ENCODE measurements around the gene SLX1B. TPM values are rescaled to one million over a fixed set of nuclear protein-coding genes. Genes with fewer than 3 reads are reported as not detected.
A peak's percentile ranks its signal among the peaks of the same experiment; 100 is the strongest.
"Not testable (repeated sequence)": the region's sequence is repeated elsewhere in the genome, so short reads cannot be mapped to it uniquely, and the experiment has no call there.

The SLX1B gene
- total RNA-seq = 10 to 100 TPM; 19.9 to 68.2 TPM

DNA sequence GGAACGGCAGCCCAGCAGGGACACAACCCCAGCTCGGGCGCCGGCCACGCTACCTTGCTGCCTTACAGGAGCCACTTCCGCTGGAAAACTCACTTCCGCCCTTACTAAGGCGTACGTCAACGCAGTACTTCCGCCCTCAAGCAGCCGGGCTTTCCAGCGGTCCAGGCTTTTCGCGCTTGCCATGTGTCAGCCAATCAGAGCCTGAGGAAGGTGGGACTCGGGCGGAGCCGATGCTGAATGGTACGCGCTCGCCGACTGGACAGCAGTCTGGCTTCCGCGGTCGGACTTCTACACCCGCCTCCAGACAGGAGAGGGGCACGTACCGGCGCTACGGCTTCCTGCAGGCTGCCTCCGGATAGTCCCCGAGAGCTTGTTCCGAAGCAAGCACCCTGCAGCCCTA lies at the start of gene SLX1B, which contains the start of gene BOLA2:
SLX1B (plus strand) TSS at position 265 of the 400 bp plus-strand sequence.
BOLA2 (minus strand) TSS at position 83 of the 400 bp plus-strand sequence. CDS start 98 bp downstream, outside the sequence.
- ATAC-seq (ENCODE audit: low read depth) = peak; percentile 85
- H3K4me1 Mint-ChIP-seq, POLR2A ChIA-PET, H3K27ac Mint-ChIP-seq, H3K27me3 Mint-ChIP-seq, H3K9me3 Mint-ChIP-seq, H3K36me3 Mint-ChIP-seq, H3K4me3 Mint-ChIP-seq, DNase-seq: not testable (repeated sequence)

DNA sequence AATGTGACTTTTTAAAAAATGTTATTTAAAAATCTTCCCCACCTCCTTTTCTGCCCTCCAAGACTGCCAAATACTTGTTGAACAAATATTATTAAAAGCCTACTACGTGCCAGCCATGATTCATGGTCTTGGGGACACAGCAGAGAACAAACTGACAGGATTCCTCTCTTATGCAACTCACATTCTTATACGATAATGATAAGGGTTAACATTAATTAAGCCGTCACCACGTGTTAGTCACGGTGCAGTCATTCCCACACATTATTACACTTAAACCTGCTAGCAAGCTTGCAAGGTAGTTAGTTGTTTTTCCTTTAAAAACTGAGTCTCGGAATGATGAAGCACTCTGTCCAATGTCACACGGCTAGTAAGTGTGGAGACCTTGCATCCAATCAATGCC lies 49.1 kb upstream of the SLX1B start:
- POLR2A ChIA-PET; H3K27me3 Mint-ChIP-seq; ATAC-seq (ENCODE audit: low read depth): not testable (repeated sequence)

GRCh38 chr16:29423587-29423986 lies 30.7 kb upstream of the SLX1B start:
- H3K36me3 Mint-ChIP-seq; H3K4me3 Mint-ChIP-seq; ATAC-seq (ENCODE audit: low read depth); H3K27ac Mint-ChIP-seq; H3K27me3 Mint-ChIP-seq; DNase-seq; H3K9me3 Mint-ChIP-seq; POLR2A ChIA-PET; H3K4me1 Mint-ChIP-seq: not testable (repeated sequence)

More for the DNA sequence above, 49.1 kb upstream of the SLX1B start:
- DNase-seq, H3K36me3 Mint-ChIP-seq, H3K27ac Mint-ChIP-seq, H3K9me3 Mint-ChIP-seq, H3K4me3 Mint-ChIP-seq, H3K4me1 Mint-ChIP-seq: not testable (repeated sequence)

DNA sequence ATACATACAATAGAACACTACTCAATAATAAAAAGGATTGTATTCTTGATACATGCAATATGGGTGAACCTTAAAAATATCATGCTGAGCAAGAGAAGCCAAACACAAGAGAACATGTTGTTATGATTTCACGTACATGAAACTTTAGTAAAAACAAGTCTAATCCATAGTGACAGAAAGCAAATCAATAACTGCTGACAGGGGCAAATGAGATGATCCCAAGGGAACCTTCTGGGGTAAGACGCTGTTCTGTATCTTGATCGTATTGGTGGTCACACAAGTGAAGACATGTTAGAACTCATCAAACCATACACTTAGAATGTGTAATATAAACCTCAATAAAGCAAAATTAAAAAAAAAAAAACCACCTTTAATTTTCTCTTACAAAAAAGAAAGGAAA lies 28.9 kb upstream of the SLX1B start:
- DNase-seq, POLR2A ChIA-PET: not testable (repeated sequence)

GRCh38 chr16:29453754-29454153 lies 579 bp upstream of the SLX1B start:
- H3K4me1 Mint-ChIP-seq, H3K4me3 Mint-ChIP-seq, POLR2A ChIA-PET, DNase-seq, H3K9me3 Mint-ChIP-seq, H3K36me3 Mint-ChIP-seq, H3K27me3 Mint-ChIP-seq, H3K27ac Mint-ChIP-seq: not testable (repeated sequence)
- ATAC-seq (ENCODE audit: low read depth) = peak; percentile 3

More for the DNA sequence above, 28.9 kb upstream of the SLX1B start:
- H3K36me3 Mint-ChIP-seq; ATAC-seq (ENCODE audit: low read depth); H3K9me3 Mint-ChIP-seq; H3K4me1 Mint-ChIP-seq; H3K27me3 Mint-ChIP-seq; H3K27ac Mint-ChIP-seq; H3K4me3 Mint-ChIP-seq: not testable (repeated sequence)

- H3K9me3 Mint-ChIP-seq, H3K4me1 Mint-ChIP-seq, DNase-seq, H3K27me3 Mint-ChIP-seq, H3K4me3 Mint-ChIP-seq, H3K36me3 Mint-ChIP-seq, POLR2A ChIA-PET, H3K27ac Mint-ChIP-seq: not testable (repeated sequence)
- ATAC-seq (ENCODE audit: low read depth) = peak; percentile 75
Measured at GRCh38 chr16:29454828-29455227, 495 bp downstream of the SLX1B start.

DNA sequence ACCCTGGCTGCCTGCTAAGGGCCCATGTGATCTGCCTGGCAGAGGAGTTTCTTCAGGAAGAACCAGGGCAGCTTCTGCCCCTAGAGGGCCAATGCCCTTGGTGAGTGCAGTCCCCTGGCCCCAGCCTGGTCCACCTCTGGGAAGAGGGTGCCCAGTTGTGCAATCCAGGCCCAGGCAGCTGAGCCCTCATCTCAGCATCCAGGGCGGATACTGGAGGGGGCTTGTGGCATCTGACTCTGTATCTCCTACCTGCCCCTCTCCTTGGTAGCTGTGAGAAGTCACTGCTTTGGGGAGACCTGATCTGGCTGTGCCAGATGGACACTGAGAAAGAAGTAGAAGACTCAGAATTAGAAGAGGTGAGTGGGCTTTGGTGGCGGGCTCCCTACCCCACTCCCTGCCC lies 3.3 kb downstream of the SLX1B start:
- H3K9me3 Mint-ChIP-seq; H3K4me3 Mint-ChIP-seq; POLR2A ChIA-PET; ATAC-seq (ENCODE audit: low read depth); H3K4me1 Mint-ChIP-seq; H3K27me3 Mint-ChIP-seq; H3K36me3 Mint-ChIP-seq; H3K27ac Mint-ChIP-seq: not testable (repeated sequence)
- DNase-seq = peak; percentile 19

DNA sequence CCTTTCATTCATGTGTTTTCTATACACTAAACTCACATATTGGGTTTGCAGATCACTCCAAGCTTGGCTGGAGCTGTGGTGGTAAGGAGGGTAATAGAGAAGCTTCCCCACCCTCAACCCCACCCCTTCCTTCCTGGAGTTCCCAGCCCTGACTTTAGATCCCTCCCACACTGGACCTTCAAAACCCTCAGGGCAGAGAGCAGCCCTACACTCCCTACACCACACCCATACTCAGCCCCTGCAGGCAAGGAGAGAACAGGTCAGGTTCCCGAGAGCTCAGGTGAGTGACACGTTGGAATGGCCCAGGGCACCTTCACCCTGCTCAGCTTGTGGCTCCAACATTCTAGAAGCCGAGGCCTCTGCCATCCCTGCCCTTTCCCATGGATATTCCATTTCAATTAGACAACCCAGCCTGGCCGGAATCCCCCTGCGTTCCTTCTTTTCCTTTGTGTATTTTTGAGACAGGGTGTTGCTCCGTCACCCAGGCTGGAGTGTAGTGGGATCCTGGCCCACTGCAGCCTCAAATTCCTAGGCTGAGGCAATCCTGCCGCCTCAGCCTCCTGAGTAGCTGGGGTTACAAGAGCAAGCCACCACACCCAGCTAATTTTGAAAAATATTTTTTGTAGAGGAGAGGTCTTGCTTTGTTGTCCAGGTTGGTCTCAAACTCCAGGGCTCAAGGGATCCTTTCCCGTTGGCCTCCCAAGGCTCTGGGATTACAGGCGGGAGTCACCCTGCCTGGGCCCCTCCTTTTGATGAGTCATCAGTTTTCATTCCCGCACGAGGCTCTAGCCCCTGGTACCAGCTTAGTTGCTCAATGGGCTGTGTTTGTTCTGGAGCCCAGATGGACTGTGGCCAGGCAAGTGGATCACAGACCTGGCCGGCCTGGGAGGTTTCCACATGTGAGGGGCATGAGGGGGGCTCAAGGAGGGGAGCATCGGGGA lies 5.6 kb downstream of the SLX1B start, which contains the start of gene SULT1A4:
SULT1A4 (plus strand) TSS at position 208 of the 941 bp plus-strand sequence. CDS start 1,473 bp downstream, outside the sequence.
- DNase-seq; H3K27ac Mint-ChIP-seq; H3K36me3 Mint-ChIP-seq; ATAC-seq (ENCODE audit: low read depth); H3K4me1 Mint-ChIP-seq; H3K27me3 Mint-ChIP-seq; H3K4me3 Mint-ChIP-seq; POLR2A ChIA-PET; H3K9me3 Mint-ChIP-seq: not testable (repeated sequence)

DNA sequence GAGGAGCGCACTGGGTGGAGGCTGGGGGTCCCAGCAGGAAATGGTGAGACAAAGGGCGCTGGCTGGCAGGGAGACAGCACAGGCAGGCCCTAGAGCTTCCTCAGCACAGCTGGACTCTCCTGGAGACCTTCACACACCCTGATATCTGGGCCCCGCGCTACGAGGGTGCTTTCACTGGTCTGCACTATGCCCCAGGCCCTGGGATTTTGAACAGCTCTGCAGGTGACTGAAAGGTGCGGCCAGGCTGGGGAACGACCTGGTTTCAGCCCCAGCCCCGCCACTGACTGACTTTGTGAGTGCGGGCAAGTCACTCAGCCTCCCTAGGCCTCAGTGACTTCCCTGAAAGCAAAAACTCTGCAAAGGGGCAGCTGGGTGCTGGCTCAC lies 6.3 kb downstream of the SLX1B start:
- H3K9me3 Mint-ChIP-seq; POLR2A ChIA-PET; H3K36me3 Mint-ChIP-seq; H3K4me1 Mint-ChIP-seq; ATAC-seq (ENCODE audit: low read depth); H3K27ac Mint-ChIP-seq; DNase-seq; H3K4me3 Mint-ChIP-seq; H3K27me3 Mint-ChIP-seq: not testable (repeated sequence)

DNA sequence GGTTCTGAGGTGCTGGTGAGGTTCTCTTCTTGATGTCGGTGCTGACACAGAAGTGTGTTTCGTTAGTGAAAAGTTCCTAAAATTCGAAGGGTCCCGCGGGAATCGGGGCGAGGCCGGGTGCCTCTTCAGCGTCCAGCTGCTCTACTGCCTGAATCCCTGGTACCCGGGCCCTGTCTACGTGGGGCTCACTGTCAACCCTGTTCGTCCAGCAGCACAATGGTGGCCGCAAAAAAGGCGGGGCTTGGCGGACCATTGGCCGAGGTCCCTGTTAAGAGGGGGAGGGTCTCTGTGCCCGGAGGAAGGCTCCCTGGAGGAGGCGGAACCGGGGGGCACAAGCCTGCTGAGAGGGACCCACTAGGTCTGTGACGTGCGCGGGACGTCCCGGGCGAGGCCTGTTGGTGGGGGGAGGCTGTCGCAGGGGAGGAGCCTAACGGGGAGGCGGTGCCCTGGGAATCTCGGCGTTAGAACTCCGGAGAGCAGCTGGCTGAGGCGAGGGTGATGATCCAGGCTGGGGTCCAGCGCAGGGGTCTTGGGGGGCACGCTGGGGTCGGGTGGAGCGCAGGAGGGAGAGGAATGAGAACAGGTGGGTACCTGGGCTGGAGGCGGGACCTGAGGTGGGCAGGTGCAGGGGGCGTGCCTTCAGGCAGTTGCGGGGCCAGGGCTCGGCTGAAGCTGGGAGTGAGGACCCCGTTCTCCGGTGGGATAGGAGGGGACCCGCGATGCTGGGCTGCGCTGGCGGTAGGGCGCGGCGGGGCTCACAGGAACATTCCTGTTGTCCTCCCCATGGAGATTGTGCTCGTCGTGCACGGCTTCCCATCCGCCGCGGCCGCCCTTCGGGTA lies 11.9 kb downstream of the SLX1B start:
- H3K36me3 Mint-ChIP-seq, H3K27me3 Mint-ChIP-seq, H3K9me3 Mint-ChIP-seq, H3K4me3 Mint-ChIP-seq, DNase-seq, H3K27ac Mint-ChIP-seq, POLR2A ChIA-PET, H3K4me1 Mint-ChIP-seq: not testable (repeated sequence)
- peak; percentile 34 for ATAC-seq (ENCODE audit: low read depth)

GRCh38 chr16:29466904-29467303 lies 12.6 kb downstream of the SLX1B start:
- POLR2A ChIA-PET, H3K36me3 Mint-ChIP-seq, H3K4me1 Mint-ChIP-seq, DNase-seq, H3K9me3 Mint-ChIP-seq, H3K27ac Mint-ChIP-seq, H3K27me3 Mint-ChIP-seq, H3K4me3 Mint-ChIP-seq: not testable (repeated sequence)
- peak; percentile 66 for ATAC-seq (ENCODE audit: low read depth)

GRCh38 chr16:29467654-29468366 lies 13.5 kb downstream of the SLX1B start:
- H3K36me3 Mint-ChIP-seq; H3K9me3 Mint-ChIP-seq; H3K27ac Mint-ChIP-seq; POLR2A ChIA-PET; H3K4me1 Mint-ChIP-seq; DNase-seq; H3K27me3 Mint-ChIP-seq; ATAC-seq (ENCODE audit: low read depth); H3K4me3 Mint-ChIP-seq: not testable (repeated sequence)

DNA sequence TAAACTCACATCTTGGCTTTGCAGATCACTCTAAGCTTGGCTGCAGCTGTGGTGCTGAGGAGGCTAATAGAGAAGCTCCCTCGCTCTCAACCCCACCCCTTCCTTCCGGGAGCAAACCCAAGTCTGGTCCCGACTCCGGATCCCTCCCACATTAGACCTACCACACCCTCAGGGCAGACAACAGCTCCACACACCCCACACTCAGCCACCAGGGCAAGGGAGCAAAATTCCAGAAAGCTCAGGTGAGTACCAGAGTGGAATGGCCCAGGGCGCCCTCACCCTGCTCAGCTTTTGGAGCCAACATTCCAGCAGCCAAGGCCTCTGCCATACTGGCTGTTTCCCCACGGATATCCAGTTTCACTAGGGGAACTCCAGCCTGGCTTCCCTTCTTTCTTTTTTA lies 15.3 kb downstream of the SLX1B start:
- peak overlapping the region; percentile 44 for H3K4me3 Mint-ChIP-seq
- H3K27ac Mint-ChIP-seq, POLR2A ChIA-PET, H3K27me3 Mint-ChIP-seq, H3K36me3 Mint-ChIP-seq, H3K4me1 Mint-ChIP-seq, H3K9me3 Mint-ChIP-seq: not testable (repeated sequence)
- ATAC-seq (ENCODE audit: low read depth) (peak; percentile 59), DNase-seq (peak; percentile 45)

Measured in activated naive CD8-positive, alpha-beta T cell treated with anti-CD3 and anti-CD28 coated beads, Interleukin-2, amount 10 ng/mL, durations not matched to agents 7 days and 5 days (primary cell).